Uterus (tissue), 4 donors: ENCODE data around the gene SLC2A5. TPM values are rescaled to one million over a fixed set of nuclear protein-coding genes. Genes with fewer than 3 reads are reported as not detected.

Experiments used
- DNase-seq, 2 donors: peaks; one replicate each; pipeline ENCODE4 v3.0.0-alpha.2; 2019 to 2020
- H3K27ac ChIP-seq, 2 donors: fragments of 200-600 bp; sonication (generic); 1 replicate in 1 of 2; 2 replicates in 1 of 2; pipeline ENCODE4 v1.5.1; 2016 to 2018
- H3K27me3 ChIP-seq, 2 donors: fragments of 200-600 bp; sonication (generic); one replicate each; pipeline ENCODE4 v1.5.1; 2018 to 2019; ENCODE audit warnings: control low read depth in 1 of 2
- H3K36me3 ChIP-seq, 2 donors: fragments of 200-600 bp; sonication (generic); one replicate each; pipeline ENCODE4 v1.5.1; 2019; ENCODE audit warnings: control low read depth in 1 of 2
- H3K4me1 ChIP-seq, 2 donors: fragments of 200-600 bp; sonication (generic); one replicate each; pipeline ENCODE4 v1.5.1; 2018 to 2019; ENCODE audit warnings: control low read depth in 1 of 2
- H3K4me3 ChIP-seq, 2 donors: fragments of 200-600 bp; sonication (generic); 1 replicate in 1 of 2; 2 replicates in 1 of 2; pipeline ENCODE4 v1.5.1; 2018 to 2019; ENCODE audit warnings: mild to moderate bottlenecking in 1 of 2
- H3K9me3 ChIP-seq, 2 donors: fragments of 200-600 bp; sonication (generic); one replicate each; pipeline ENCODE4 v1.5.1; 2019; ENCODE audit warnings: control low read depth in 1 of 2
- CTCF ChIP-seq, 4 experiments: fragments of 200-600 bp in 2 of 4; fragments of 450-650 bp in 2 of 4; sonication (generic) in 2 of 4; IDR thresholded peaks; one replicate each; pipeline ENCODE4 v1.5.1; 2016 to 2019; ENCODE audit warnings: antibody characterized with exemption in 4 of 4, mild to moderate bottlenecking in 2 of 4, moderate library complexity in 1 of 4
- POLR2A ChIP-seq, 2 donors: fragments of 450-650 bp; IDR thresholded peaks; one replicate each; pipeline ENCODE4 v1.6.1; 2016; ENCODE audit warnings: antibody characterized with exemption in 2 of 2, mild to moderate bottlenecking in 1 of 2, moderate library complexity in 1 of 2
- intact Hi-C: fragments of 100-400 bp; cut with DNase I; formaldehyde crosslinking; loops from one replicate; pipeline ENCODE4 v1.15.1; 2023; ENCODE audit warnings: low total_unique reads
- total RNA-seq, 4 donors: library from RNA; depleted of rRNA in 3 of 4; stranded (reverse); fragments of >200 nt in 3 of 4; gene quantifications; one replicate each; pipeline versions ENCODE4 v1.1.0 to v1.2.4, GENCODE V29; 2014 to 2023
- donor health status: DM: yes; HTN: yes; CAD: no.

SLC2A5 gene
- total RNA-seq, 4 donors from 2014 or later, result 1.1 to 2.4 TPM; not detected in 2

- Histone ChIP-seq H3K27ac (no peak overlapping the region), H3K4me1 (no peaks in the 10 kb centered on the region), H3K27me3 (no peaks in the 10 kb centered on the region), H3K9me3 (no peaks in the 10 kb centered on the region), H3K36me3 (no peaks in the 10 kb centered on the region), H3K4me3 (no peak overlapping the region)
- intact Hi-C loops, result no loop called here
- DNase-seq, result no peak
- no peak for TF ChIP-seq POLR2A (IDR thresholded peaks at IDR 0.05)
- TF ChIP-seq CTCF (IDR thresholded peaks at IDR 0.05), result no peak
Observed at GRCh38 chr1:9045861-9046510, 23.4 kb downstream of the SLC2A5 start.

- no peak for TF ChIP-seq CTCF (IDR thresholded peaks at IDR 0.05)
- no peak for TF ChIP-seq POLR2A (IDR thresholded peaks at IDR 0.05)
- H3K27me3 ChIP-seq, result no peaks in the 10 kb centered on the region
- H3K27ac ChIP-seq, result no peak overlapping the region
- no peak for DNase-seq
- intact Hi-C loops, result no loop called here
- H3K4me1 ChIP-seq, result no peaks in the 10 kb centered on the region
- no peaks in the 10 kb centered on the region for H3K36me3 ChIP-seq
- H3K9me3 ChIP-seq, result no peaks in the 10 kb centered on the region
- H3K4me3 ChIP-seq, result no peak overlapping the region
Observed at GRCh38 chr1:9044236-9044635, 25.2 kb downstream of the SLC2A5 start.

GRCh38 chr1:9042272-9042671 lies 27.2 kb downstream of the SLC2A5 start:
- intact Hi-C loops, result no loop called here
- TF ChIP-seq POLR2A (IDR thresholded peaks at IDR 0.05), result no peak
- no peak for TF ChIP-seq CTCF (IDR thresholded peaks at IDR 0.05)

GRCh38 chr1:9041116-9041779 lies 28.2 kb downstream of the SLC2A5 start:
- no peaks in the 10 kb centered on the region for H3K4me1 ChIP-seq
- H3K27me3 ChIP-seq, result no peaks in the 10 kb centered on the region
- intact Hi-C loops, result no loop called here
- no peaks in the 10 kb centered on the region for H3K36me3 ChIP-seq
- H3K4me3 ChIP-seq, result no peak overlapping the region
- H3K27ac ChIP-seq, result no peak overlapping the region
- TF ChIP-seq POLR2A (IDR thresholded peaks at IDR 0.05), result no peak
- no peak for TF ChIP-seq CTCF (IDR thresholded peaks at IDR 0.05)
- DNase-seq, result no peak
- H3K9me3 ChIP-seq, result no peaks in the 10 kb centered on the region

More at GRCh38 chr1:9042272-9042671, 27.2 kb downstream of the SLC2A5 start:
- Histone ChIP-seq H3K4me1 (no peaks in the 10 kb centered on the region), H3K27me3 (no peaks in the 10 kb centered on the region), H3K36me3 (no peaks in the 10 kb centered on the region), H3K27ac (no peak overlapping the region), H3K4me3 (no peak overlapping the region), H3K9me3 (no peaks in the 10 kb centered on the region)
- no peak for DNase-seq

GRCh38 chr1:9040659-9041030 lies 28.8 kb downstream of the SLC2A5 start:
- H3K4me1 ChIP-seq, result no peaks in the 10 kb centered on the region
- intact Hi-C loops, result no loop called here
- TF ChIP-seq CTCF (IDR thresholded peaks at IDR 0.05), result no peak
- no peak for TF ChIP-seq POLR2A (IDR thresholded peaks at IDR 0.05)
- no peak overlapping the region for H3K4me3 ChIP-seq
- DNase-seq, result no peak
- H3K36me3 ChIP-seq, result no peaks in the 10 kb centered on the region
- no peaks in the 10 kb centered on the region for H3K9me3 ChIP-seq
- H3K27ac ChIP-seq, result no peak overlapping the region
- H3K27me3 ChIP-seq, result no peaks in the 10 kb centered on the region
